ENCODE data around the gene ANAPC1.
A peak's percentile ranks its signal among the peaks of the same experiment; 100 is the strongest.
"Not testable (repeated sequence)": the region's sequence is repeated elsewhere in the genome, so short reads cannot be mapped to it uniquely, and the experiment has no call there.

ANAPC1 gene

GRCh38 chr2:111772180-111772579, 111.8 kb downstream of the ANAPC1 start:
- peak; percentile 5 for TF ChIP-seq CTCF (IDR thresholded peaks at IDR 0.05; ENCODE audit: borderline replicate concordance, extremely low read depth, low read length, poor library complexity, severe bottlenecking)
- H4K20me1 ChIP-seq (ENCODE audit: insufficient read depth, low read length); H3K27me3 ChIP-seq (ENCODE audit: insufficient read depth, low read length, poor library complexity); H3K27ac ChIP-seq (ENCODE audit: low read length); H3K4me2 ChIP-seq (ENCODE audit: insufficient read depth, low read length); H3K9ac ChIP-seq (ENCODE audit: low read depth, low read length); DNase-seq; H3K9me3 ChIP-seq (ENCODE audit: insufficient read depth, low read length, severe bottlenecking); H3K36me3 ChIP-seq (ENCODE audit: insufficient read depth, low read length); H3K79me2 ChIP-seq (ENCODE audit: insufficient read depth, low read length); H2AFZ ChIP-seq (ENCODE audit: low read depth, low read length); H3K4me1 ChIP-seq (ENCODE audit: insufficient read depth, low read length); H3K4me3 ChIP-seq (ENCODE audit: low read depth in 1 of 2, low read length in 2 of 2): not testable (repeated sequence)
- ATAC-seq (ENCODE audit: insufficient read depth, low read depth) = peak; percentile 89

GRCh38 chr2:111770916-111771658, 112.9 kb downstream of the ANAPC1 start:
- H3K4me1 ChIP-seq (ENCODE audit: insufficient read depth, low read length); H3K27ac ChIP-seq (ENCODE audit: low read length); ATAC-seq (ENCODE audit: insufficient read depth, low read depth); H3K79me2 ChIP-seq (ENCODE audit: insufficient read depth, low read length); H3K9ac ChIP-seq (ENCODE audit: low read depth, low read length); H3K4me3 ChIP-seq (ENCODE audit: low read depth in 1 of 2, low read length in 2 of 2); H3K4me2 ChIP-seq (ENCODE audit: insufficient read depth, low read length); H3K9me3 ChIP-seq (ENCODE audit: insufficient read depth, low read length, severe bottlenecking); H4K20me1 ChIP-seq (ENCODE audit: insufficient read depth, low read length); H3K36me3 ChIP-seq (ENCODE audit: insufficient read depth, low read length); H2AFZ ChIP-seq (ENCODE audit: low read depth, low read length); H3K27me3 ChIP-seq (ENCODE audit: insufficient read depth, low read length, poor library complexity); DNase-seq: not testable (repeated sequence)

- H3K27ac ChIP-seq (ENCODE audit: low read length); H4K20me1 ChIP-seq (ENCODE audit: insufficient read depth, low read length); H3K4me2 ChIP-seq (ENCODE audit: insufficient read depth, low read length); H3K27me3 ChIP-seq (ENCODE audit: insufficient read depth, low read length, poor library complexity); H3K4me3 ChIP-seq (ENCODE audit: low read depth in 1 of 2, low read length in 2 of 2); H3K79me2 ChIP-seq (ENCODE audit: insufficient read depth, low read length); ATAC-seq (ENCODE audit: insufficient read depth, low read depth); H3K4me1 ChIP-seq (ENCODE audit: insufficient read depth, low read length); H3K36me3 ChIP-seq (ENCODE audit: insufficient read depth, low read length); H2AFZ ChIP-seq (ENCODE audit: low read depth, low read length); DNase-seq; H3K9ac ChIP-seq (ENCODE audit: low read depth, low read length); H3K9me3 ChIP-seq (ENCODE audit: insufficient read depth, low read length, severe bottlenecking): not testable (repeated sequence)
These were observed 115.5 kb downstream of the ANAPC1 start for GRCh38 chr2:111768266-111769190.

- not testable (repeated sequence) for H3K9ac ChIP-seq (ENCODE audit: low read depth, low read length); H3K27ac ChIP-seq (ENCODE audit: low read length); H3K4me3 ChIP-seq (ENCODE audit: low read depth in 1 of 2, low read length in 2 of 2); H3K4me1 ChIP-seq (ENCODE audit: insufficient read depth, low read length); H3K36me3 ChIP-seq (ENCODE audit: insufficient read depth, low read length); H3K9me3 ChIP-seq (ENCODE audit: insufficient read depth, low read length, severe bottlenecking); H3K27me3 ChIP-seq (ENCODE audit: insufficient read depth, low read length, poor library complexity); H3K79me2 ChIP-seq (ENCODE audit: insufficient read depth, low read length); H3K4me2 ChIP-seq (ENCODE audit: insufficient read depth, low read length); H4K20me1 ChIP-seq (ENCODE audit: insufficient read depth, low read length); DNase-seq; ATAC-seq (ENCODE audit: insufficient read depth, low read depth); H2AFZ ChIP-seq (ENCODE audit: low read depth, low read length)
These were observed 116.9 kb downstream of the ANAPC1 start for GRCh38 chr2:111767087-111767486.

- H3K79me2 ChIP-seq (ENCODE audit: insufficient read depth, low read length); H3K4me1 ChIP-seq (ENCODE audit: insufficient read depth, low read length); H3K9ac ChIP-seq (ENCODE audit: low read depth, low read length); H3K27ac ChIP-seq (ENCODE audit: low read length); H4K20me1 ChIP-seq (ENCODE audit: insufficient read depth, low read length); H2AFZ ChIP-seq (ENCODE audit: low read depth, low read length); H3K36me3 ChIP-seq (ENCODE audit: insufficient read depth, low read length); H3K27me3 ChIP-seq (ENCODE audit: insufficient read depth, low read length, poor library complexity); H3K4me3 ChIP-seq (ENCODE audit: low read depth in 1 of 2, low read length in 2 of 2); DNase-seq; H3K9me3 ChIP-seq (ENCODE audit: insufficient read depth, low read length, severe bottlenecking); H3K4me2 ChIP-seq (ENCODE audit: insufficient read depth, low read length): not testable (repeated sequence)
- 0 out of 3 replicates have a peak, but pooled peaks have one; percentile 14 for ATAC-seq (ENCODE audit: insufficient read depth, low read depth)
These were observed 117.7 kb downstream of the ANAPC1 start for GRCh38 chr2:111766295-111766694.

GRCh38 chr2:111764151-111764550, 119.8 kb downstream of the ANAPC1 start:
- H3K79me2 ChIP-seq (ENCODE audit: insufficient read depth, low read length); DNase-seq; H3K36me3 ChIP-seq (ENCODE audit: insufficient read depth, low read length); H3K4me1 ChIP-seq (ENCODE audit: insufficient read depth, low read length); H3K27ac ChIP-seq (ENCODE audit: low read length); H2AFZ ChIP-seq (ENCODE audit: low read depth, low read length); ATAC-seq (ENCODE audit: insufficient read depth, low read depth); H3K27me3 ChIP-seq (ENCODE audit: insufficient read depth, low read length, poor library complexity); H3K9ac ChIP-seq (ENCODE audit: low read depth, low read length); H4K20me1 ChIP-seq (ENCODE audit: insufficient read depth, low read length); H3K4me3 ChIP-seq (ENCODE audit: low read depth in 1 of 2, low read length in 2 of 2); H3K9me3 ChIP-seq (ENCODE audit: insufficient read depth, low read length, severe bottlenecking); H3K4me2 ChIP-seq (ENCODE audit: insufficient read depth, low read length): not testable (repeated sequence)

- DNase-seq; H3K27ac ChIP-seq (ENCODE audit: low read length); H3K9ac ChIP-seq (ENCODE audit: low read depth, low read length); H3K79me2 ChIP-seq (ENCODE audit: insufficient read depth, low read length); H3K4me1 ChIP-seq (ENCODE audit: insufficient read depth, low read length); H3K4me3 ChIP-seq (ENCODE audit: low read depth in 1 of 2, low read length in 2 of 2); H3K36me3 ChIP-seq (ENCODE audit: insufficient read depth, low read length); H3K4me2 ChIP-seq (ENCODE audit: insufficient read depth, low read length); ATAC-seq (ENCODE audit: insufficient read depth, low read depth); H3K9me3 ChIP-seq (ENCODE audit: insufficient read depth, low read length, severe bottlenecking); H2AFZ ChIP-seq (ENCODE audit: low read depth, low read length); H3K27me3 ChIP-seq (ENCODE audit: insufficient read depth, low read length, poor library complexity); H4K20me1 ChIP-seq (ENCODE audit: insufficient read depth, low read length): not testable (repeated sequence)
These were observed 123.2 kb downstream of the ANAPC1 start for GRCh38 chr2:111760697-111761284.
